Measurements from ENCODE around the gene RPSA. TPM values are rescaled to one million over a fixed set of nuclear protein-coding genes. Genes with fewer than 3 reads are reported as not detected.
A peak's percentile ranks its signal among the peaks of the same experiment; 100 is the strongest.

Gene RPSA
- total and polyA plus RNA-seq, 5 experiments from 2014 or later, result 1,242 to 1,579 (median 1,388) TPM

- Mint-ChIP-seq H3K4me1 (peaks cover 0 to 5% (median 0%) of the 10 kb centered on the region in 4 donors), H3K27me3 (peaks cover 2 to 23% (median 11%) of the 10 kb centered on the region in 5 donors), H3K36me3 (peaks cover 0 to 2% (median 0%) of the 10 kb centered on the region in 3 donors), H3K4me3 (no peak overlapping the region), H3K27ac (no peak overlapping the region), H3K9me3 (no peaks in the 10 kb centered on the region)
- no peak for ATAC-seq
- POLR2A ChIA-PET, result no interaction called here
- DNase-seq, result no peak
These were observed 21.0 kb downstream of the RPSA start for GRCh38 chr3:39427506-39427905.

DNA sequence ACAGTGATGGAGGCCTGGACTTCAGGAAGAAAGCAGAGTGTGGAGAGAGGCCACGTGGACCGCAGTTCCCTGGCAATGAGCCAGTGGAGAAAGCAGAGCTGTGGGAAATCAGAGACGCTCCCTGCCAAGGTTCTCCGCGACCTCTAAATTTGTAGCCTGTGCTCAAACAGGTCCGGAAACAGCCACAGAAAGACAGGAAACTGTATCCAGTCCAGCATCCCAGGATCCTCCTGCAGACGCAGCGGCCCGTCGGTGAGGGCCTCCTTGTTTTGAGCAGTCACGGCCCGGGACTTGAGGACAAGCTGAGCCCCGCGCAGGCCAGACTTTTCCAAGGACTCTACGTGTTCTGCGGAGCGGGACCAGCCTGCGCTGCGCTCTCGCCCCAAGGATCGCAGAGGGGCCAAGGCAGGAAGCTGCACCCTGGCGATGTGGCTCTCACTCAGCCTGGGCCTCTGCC, 22.3 kb downstream of the RPSA start:
- Mint-ChIP-seq H3K4me1 (peaks cover 0 to 5% (median 0%) of the 10 kb centered on the region in 4 donors), H3K27me3 (peaks cover 2 to 23% (median 11%) of the 10 kb centered on the region in 5 donors), H3K27ac (no peak overlapping the region), H3K4me3 (no peak overlapping the region), H3K9me3 (no peaks in the 10 kb centered on the region), H3K36me3 (no peaks in the 10 kb centered on the region)
- POLR2A ChIA-PET, result no interaction called here
- no peak for ATAC-seq
- no peak for DNase-seq

GRCh38 chr3:39429466-39429865, 22.9 kb downstream of the RPSA start:
- POLR2A ChIA-PET, result no interaction called here
- H3K4me1 Mint-ChIP-seq, result peaks cover 0 to 5% (median 0%) of the 10 kb centered on the region in 4 donors
- peaks cover 2 to 23% (median 11%) of the 10 kb centered on the region in 5 donors for H3K27me3 Mint-ChIP-seq
- no peaks in the 10 kb centered on the region for H3K36me3 Mint-ChIP-seq
- H3K27ac Mint-ChIP-seq, result peak overlapping the region in 1 of 10 donors; percentile 3
- H3K4me3 Mint-ChIP-seq, result no peak overlapping the region
- H3K9me3 Mint-ChIP-seq, result no peaks in the 10 kb centered on the region
- ATAC-seq (no peak), DNase-seq (no peak)

- ATAC-seq, result no peak
- H3K9me3 Mint-ChIP-seq, result no peaks in the 10 kb centered on the region
- no peak for DNase-seq
- no peak overlapping the region for H3K27ac Mint-ChIP-seq
- H3K27me3 Mint-ChIP-seq, result peaks cover 2 to 23% (median 11%) of the 10 kb centered on the region in 5 donors
- no peak overlapping the region for H3K4me3 Mint-ChIP-seq
- POLR2A ChIA-PET, result interaction anchor here (0.8 kb wide), 1 partner anchor 26 kb away, joined by 4 read pairs; the partner anchor contains the start of gene RPSA
- no peaks in the 10 kb centered on the region for H3K36me3 Mint-ChIP-seq
- H3K4me1 Mint-ChIP-seq, result peaks cover 0 to 5% (median 0%) of the 10 kb centered on the region in 4 donors
These were observed 25.8 kb downstream of the RPSA start for GRCh38 chr3:39432342-39432741.

- no peak for ATAC-seq
- Mint-ChIP-seq H3K9me3 (no peaks in the 10 kb centered on the region), H3K27me3 (peaks cover 2 to 23% (median 11%) of the 10 kb centered on the region in 5 donors), H3K27ac (no peak overlapping the region), H3K4me1 (peaks cover 0 to 5% (median 0%) of the 10 kb centered on the region in 4 donors), H3K4me3 (no peak overlapping the region), H3K36me3 (no peaks in the 10 kb centered on the region)
- POLR2A ChIA-PET, result no interaction called here
- no peak for DNase-seq
These were observed 27.1 kb downstream of the RPSA start for GRCh38 chr3:39433642-39434041.

GRCh38 chr3:39434574-39434973, 28.1 kb downstream of the RPSA start:
- no peak overlapping the region for H3K27ac Mint-ChIP-seq
- DNase-seq, result no peak
- POLR2A ChIA-PET, result no interaction called here
- ATAC-seq, result no peak
- H3K27me3 Mint-ChIP-seq, result peaks cover 0 to 17% (median 10%) of the 10 kb centered on the region in 5 donors
- no peak overlapping the region for H3K4me3 Mint-ChIP-seq
- no peaks in the 10 kb centered on the region for H3K9me3 Mint-ChIP-seq
- H3K4me1 Mint-ChIP-seq, result peaks cover 0 to 3% (median 0%) of the 10 kb centered on the region in 4 donors
- H3K36me3 Mint-ChIP-seq, result no peaks in the 10 kb centered on the region

GRCh38 chr3:39435006-39435748, 28.7 kb downstream of the RPSA start:
- POLR2A ChIA-PET, result no interaction called here
- Mint-ChIP-seq H3K4me3 (no peak overlapping the region), H3K9me3 (no peaks in the 10 kb centered on the region), H3K27ac (no peak overlapping the region), H3K4me1 (no peaks in the 10 kb centered on the region), H3K36me3 (no peaks in the 10 kb centered on the region), H3K27me3 (peaks cover 0 to 11% (median 7%) of the 10 kb centered on the region in 5 donors)
- ATAC-seq, result no peak
- no peak for DNase-seq

DNA sequence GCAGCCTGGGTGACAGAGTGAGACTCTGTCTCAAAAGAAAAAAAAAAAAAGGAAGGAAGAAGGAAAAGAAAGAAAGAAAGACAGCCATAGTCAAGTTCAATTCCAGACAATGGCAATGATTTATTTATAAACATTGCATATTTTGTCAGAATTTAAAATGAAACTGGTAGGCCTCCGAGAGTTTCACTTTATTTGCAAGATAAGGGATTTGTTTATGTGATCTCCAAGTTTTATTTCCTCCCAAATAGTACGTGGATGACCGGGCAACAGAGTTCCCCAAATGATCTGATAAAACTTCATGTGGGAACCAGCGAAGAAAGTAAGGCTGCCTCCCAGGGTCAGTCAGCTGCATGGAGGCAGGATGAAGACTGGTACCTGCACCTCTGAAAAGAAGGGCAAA, 32.4 kb downstream of the RPSA start:
- no peak for ATAC-seq
- no peak for DNase-seq
- no peaks in the 10 kb centered on the region for H3K4me1 Mint-ChIP-seq
- H3K27ac Mint-ChIP-seq, result no peak overlapping the region
- no peaks in the 10 kb centered on the region for H3K36me3 Mint-ChIP-seq
- H3K27me3 Mint-ChIP-seq, result peaks cover 0 to under 1% (median 0%) of the 10 kb centered on the region in 5 donors
- no peak overlapping the region for H3K4me3 Mint-ChIP-seq
- POLR2A ChIA-PET, result no interaction called here
- H3K9me3 Mint-ChIP-seq, result no peaks in the 10 kb centered on the region

DNA sequence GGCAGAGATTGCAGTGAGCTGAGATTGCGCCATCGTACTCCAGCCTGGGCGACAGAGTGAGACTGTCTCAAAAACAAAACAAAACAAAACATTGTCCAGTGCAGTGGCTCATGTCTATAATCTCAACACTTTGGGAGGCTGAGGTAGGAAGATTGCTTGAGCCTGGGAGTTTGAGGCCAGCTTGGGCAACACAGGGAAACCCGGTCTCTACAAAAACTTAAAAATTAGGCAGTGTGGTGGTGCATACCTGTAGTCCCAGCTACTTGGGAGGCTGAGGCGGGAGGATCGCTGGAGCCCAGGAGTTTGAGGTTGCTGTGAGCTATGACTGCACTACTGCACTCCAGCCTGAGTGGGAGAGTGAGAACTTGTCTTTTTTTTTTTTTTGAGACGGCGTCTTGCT, 33.8 kb downstream of the RPSA start:
- Mint-ChIP-seq H3K36me3 (no peaks in the 10 kb centered on the region), H3K27me3 (peaks cover 0 to 2% (median 0%) of the 10 kb centered on the region in 5 donors), H3K9me3 (no peaks in the 10 kb centered on the region), H3K4me3 (no peak overlapping the region), H3K4me1 (no peaks in the 10 kb centered on the region), H3K27ac (no peak overlapping the region)
- POLR2A ChIA-PET, result interaction anchor here (1.1 kb wide), 1 partner anchor 32 kb away, joined by 3 read pairs; no protein-coding TSS in a partner anchor
- DNase-seq, result no peak
- no peak for ATAC-seq

DNA sequence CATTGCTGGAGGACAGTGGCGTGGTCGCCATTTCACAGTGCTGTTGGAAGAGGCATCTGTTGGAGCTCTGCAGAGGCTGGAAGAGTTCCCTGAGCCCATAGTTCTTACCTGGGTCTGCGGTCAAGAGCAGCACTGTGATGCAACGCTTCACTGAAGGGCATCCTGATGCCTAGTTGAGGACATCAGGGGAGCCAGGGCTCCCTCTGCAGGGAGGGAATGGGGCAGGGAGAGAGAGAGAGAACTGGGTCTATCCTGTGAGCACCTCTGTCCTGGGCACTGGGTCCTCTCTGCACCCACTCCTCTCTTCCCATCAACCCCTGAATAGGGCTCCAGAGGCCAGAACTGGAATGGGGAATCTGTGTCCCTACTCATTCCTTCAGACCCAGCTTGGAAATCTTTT, 37.0 kb downstream of the RPSA start:
- no peaks in the 10 kb centered on the region for H3K36me3 Mint-ChIP-seq
- DNase-seq (no peak), ATAC-seq (no peak)
- H3K27ac Mint-ChIP-seq, result no peak overlapping the region
- H3K9me3 Mint-ChIP-seq, result no peaks in the 10 kb centered on the region
- no peak overlapping the region for H3K4me3 Mint-ChIP-seq
- POLR2A ChIA-PET, result no interaction called here
- peaks cover 0 to 5% (median 3%) of the 10 kb centered on the region in 4 donors for H3K4me1 Mint-ChIP-seq
- peaks cover 0 to 7% (median 0%) of the 10 kb centered on the region in 5 donors for H3K27me3 Mint-ChIP-seq

GRCh38 chr3:39445927-39446326, 39.4 kb downstream of the RPSA start:
- H3K36me3 Mint-ChIP-seq, result no peaks in the 10 kb centered on the region
- ATAC-seq (no peak), DNase-seq (no peak)
- H3K27me3 Mint-ChIP-seq, result peaks cover 0 to 9% (median 0%) of the 10 kb centered on the region in 5 donors
- POLR2A ChIA-PET, result interaction anchor here (0.6 kb wide), 1 partner anchor 40 kb away, joined by 3 read pairs; the partner anchor contains the start of gene RPSA
- no peak overlapping the region for H3K4me3 Mint-ChIP-seq
- H3K4me1 Mint-ChIP-seq, result peaks cover 0 to 5% (median 3%) of the 10 kb centered on the region in 4 donors
- no peaks in the 10 kb centered on the region for H3K9me3 Mint-ChIP-seq
- H3K27ac Mint-ChIP-seq, result no peak overlapping the region

GRCh38 chr3:39446444-39446843, 39.9 kb downstream of the RPSA start:
- ATAC-seq (no peak), DNase-seq (no peak)
- Mint-ChIP-seq H3K27me3 (peaks cover 0 to 9% (median 0%) of the 10 kb centered on the region in 5 donors), H3K36me3 (no peaks in the 10 kb centered on the region), H3K4me3 (no peak overlapping the region), H3K27ac (no peak overlapping the region), H3K4me1 (peaks cover 0 to 5% (median 3%) of the 10 kb centered on the region in 4 donors), H3K9me3 (no peaks in the 10 kb centered on the region)
- POLR2A ChIA-PET, result interaction anchor here (0.6 kb wide), 1 partner anchor 40 kb away, joined by 3 read pairs; the partner anchor contains the start of gene RPSA
